D721Med (cell line): Measurements from ENCODE around the gene KIF14.

Source experiments
- DNase-seq: peaks from one replicate; pipeline ENCODE4 v3.0.0; 2011; ENCODE audit warnings: low spot score; ENCODE audit not compliant: insufficient read length
- FAIRE-seq: peaks from 2 replicates; lab custom pipeline; 2011; peaks lifted over from hg19 to GRCh38; lab: Jason Lieb, UNC
- TF ChIP-seq, protein P1 (sequence below): IDR thresholded peaks from 2 replicates; pipeline ENCODE4 v1.5.1; 2012; ENCODE audit warnings: mild to moderate bottlenecking, control low read depth; ENCODE audit not compliant: insufficient read depth; ENCODE audit errors: missing control alignments

The KIF14 gene

DNA sequence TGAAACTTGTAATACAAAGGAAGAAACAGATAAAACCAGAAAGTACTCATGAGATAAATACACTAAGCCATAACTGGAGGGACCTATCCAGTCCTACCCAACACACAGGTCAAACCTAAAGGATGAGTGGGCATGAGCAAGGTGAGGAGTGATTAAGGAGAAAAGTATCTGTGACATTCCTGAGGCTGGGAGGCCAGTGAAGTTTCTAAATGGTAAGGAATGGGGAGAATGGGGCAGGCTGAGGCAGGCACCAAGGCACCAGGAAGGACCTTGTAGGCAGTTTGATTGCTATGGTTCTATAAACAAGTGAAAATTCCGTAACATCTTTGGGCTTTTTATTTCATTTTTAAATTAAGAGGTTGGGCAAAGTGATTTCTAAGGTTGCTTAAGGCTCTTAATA, 38.7 kb upstream of the KIF14 start:
- TF ChIP-seq, protein P1, sequence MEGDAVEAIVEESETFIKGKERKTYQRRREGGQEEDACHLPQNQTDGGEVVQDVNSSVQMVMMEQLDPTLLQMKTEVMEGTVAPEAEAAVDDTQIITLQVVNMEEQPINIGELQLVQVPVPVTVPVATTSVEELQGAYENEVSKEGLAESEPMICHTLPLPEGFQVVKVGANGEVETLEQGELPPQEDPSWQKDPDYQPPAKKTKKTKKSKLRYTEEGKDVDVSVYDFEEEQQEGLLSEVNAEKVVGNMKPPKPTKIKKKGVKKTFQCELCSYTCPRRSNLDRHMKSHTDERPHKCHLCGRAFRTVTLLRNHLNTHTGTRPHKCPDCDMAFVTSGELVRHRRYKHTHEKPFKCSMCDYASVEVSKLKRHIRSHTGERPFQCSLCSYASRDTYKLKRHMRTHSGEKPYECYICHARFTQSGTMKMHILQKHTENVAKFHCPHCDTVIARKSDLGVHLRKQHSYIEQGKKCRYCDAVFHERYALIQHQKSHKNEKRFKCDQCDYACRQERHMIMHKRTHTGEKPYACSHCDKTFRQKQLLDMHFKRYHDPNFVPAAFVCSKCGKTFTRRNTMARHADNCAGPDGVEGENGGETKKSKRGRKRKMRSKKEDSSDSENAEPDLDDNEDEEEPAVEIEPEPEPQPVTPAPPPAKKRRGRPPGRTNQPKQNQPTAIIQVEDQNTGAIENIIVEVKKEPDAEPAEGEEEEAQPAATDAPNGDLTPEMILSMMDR: no peak
- FAIRE-seq (no peak), DNase-seq (no peak)

DNA sequence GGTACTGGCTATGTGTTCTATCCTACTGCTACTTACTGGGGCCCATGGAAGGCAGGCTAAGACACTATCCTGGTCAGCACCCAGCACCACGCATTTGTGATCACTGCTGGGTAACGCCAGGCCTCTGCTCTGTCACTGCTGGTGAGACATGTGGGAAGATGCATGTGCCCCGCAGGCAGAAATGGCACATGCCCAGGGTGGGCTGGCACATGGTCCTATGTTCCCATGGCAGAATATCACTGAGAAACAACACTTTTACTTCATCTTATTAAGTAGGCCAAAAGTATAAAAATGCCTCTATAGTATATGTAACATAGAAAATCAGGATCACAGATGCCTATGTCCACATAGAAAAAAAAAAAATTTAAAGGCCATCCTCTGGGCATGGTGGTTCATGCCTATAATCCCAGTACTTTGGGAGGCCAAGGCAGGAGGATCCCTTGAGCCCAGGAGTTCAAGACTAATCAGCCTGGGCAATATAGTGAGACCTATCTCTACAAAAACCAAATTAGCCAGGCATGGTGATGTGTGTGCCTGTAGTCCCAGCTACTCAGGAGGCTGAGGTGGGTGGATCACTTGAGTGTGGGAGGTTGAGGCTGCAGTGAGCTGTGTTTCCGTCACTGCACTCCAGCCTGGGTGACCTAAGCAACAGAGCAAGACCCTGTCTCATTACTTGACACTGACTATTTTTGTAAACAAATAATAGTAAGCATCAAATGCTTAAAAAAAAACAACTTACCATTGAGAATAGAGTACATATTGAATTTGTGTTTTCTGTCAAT, 37.7 kb upstream of the KIF14 start:
- TF ChIP-seq, protein P1: no peak
- DNase-seq (no peak), FAIRE-seq (no peak)

DNA sequence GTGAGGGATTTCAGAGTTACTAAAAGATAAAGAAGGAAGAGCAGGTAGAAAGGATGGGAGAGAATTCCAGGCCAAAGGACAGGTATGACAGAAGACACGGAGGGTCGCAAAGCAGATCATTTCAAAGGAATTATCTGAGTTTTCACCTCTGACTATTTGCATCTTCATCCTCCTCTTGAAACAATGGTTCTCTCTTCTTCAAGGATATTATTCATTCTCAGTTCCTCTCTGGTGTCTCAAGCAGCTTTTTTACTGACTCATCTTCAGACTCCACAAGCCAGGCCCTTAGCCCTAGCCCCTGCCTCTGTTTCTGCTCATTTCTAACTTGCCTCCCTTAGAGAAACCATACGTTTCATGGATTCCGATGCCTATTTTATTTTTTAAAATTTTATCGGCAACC, 34.1 kb upstream of the KIF14 start:
- FAIRE-seq (no peak), DNase-seq (no peak)
- TF ChIP-seq, protein P1: no peak

- FAIRE-seq: no peak
Observed at GRCh38 chr1:200653022-200653462, 32.5 kb upstream of the KIF14 start.

DNA sequence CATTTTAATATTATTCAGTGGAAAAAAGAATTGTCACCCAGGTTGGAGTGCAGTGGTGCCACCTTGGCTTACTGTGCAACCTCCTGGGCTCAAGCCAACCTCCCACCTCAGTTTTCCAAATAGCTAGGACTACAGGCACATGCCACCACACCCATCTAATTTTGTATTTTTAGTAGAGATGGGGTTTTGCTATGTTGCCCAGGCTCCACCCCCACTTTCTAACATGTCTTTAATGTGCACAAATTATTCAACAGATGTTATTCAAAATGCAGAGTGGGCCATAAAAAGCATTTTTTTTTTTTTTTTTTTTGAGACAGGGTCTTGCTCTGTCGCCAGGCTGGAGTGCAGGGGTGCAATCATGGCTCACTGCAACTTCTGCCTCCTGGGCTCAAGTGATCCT, 31.8 kb upstream of the KIF14 start:
- DNase-seq (no peak), FAIRE-seq (no peak)
- TF ChIP-seq, protein P1: no peak

More at GRCh38 chr1:200653022-200653462, 32.5 kb upstream of the KIF14 start:
- DNase-seq: no peak
- TF ChIP-seq, protein P1: no peak

DNA sequence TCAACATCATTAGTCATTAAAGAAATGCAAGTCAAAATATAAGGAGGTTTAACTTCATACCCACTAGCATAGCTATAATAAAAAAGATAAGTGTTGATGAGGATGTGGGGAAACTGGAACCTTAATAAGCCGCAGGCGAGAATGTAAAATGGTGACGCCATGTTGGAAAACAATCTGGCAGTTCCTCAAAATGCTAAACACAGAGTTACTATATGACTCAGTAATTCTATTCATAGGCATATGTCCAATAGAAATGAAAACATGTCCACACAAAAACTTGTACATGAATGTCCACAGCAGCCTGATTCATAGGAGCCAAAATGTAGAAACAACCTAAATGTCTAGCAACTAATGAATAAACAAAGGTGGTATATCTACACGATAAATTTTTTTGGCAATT, 26.0 kb upstream of the KIF14 start:
- FAIRE-seq (no peak), DNase-seq (no peak)
- TF ChIP-seq, protein P1: no peak

DNA sequence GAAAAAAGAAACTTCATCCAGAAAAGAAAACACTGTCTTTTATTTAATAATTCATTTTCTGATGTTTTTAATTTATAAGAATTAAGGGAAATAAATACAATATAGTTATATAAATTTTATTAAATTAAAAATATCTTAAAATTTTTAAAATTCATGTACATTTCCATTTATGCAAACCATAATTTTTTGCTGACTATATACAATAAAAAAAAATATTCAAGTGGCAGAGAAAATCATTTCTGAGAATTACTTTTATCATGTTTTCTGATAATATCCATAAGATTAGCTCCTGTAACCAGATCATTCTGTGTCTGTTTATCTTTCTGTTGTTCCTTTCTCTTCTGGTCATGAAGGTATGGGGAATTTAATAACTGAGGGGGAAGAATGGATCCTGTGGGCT, 23.5 kb upstream of the KIF14 start:
- DNase-seq: no peak
- no peak for FAIRE-seq
- TF ChIP-seq, protein P1: no peak
